K562 (cell line): ENCODE results near the gene MYL12B. TPM values are rescaled to one million over a fixed set of nuclear protein-coding genes. Genes with fewer than 3 reads are reported as not detected.

Experiments
- BCL6 ChIP-seq: fragments of 250-450 bp; sonication (Bioruptor Pico); IDR thresholded peaks from 2 replicates; pipeline ENCODE4 v1.4.0; 2020
- CHD1 ChIP-seq: fragments of 200-600 bp; sonication (generic); IDR thresholded peaks from one replicate; pipeline ENCODE4 v1.6.1; 2012; ENCODE audit warnings: mild to moderate bottlenecking, moderate library complexity, low read length, inconsistent platforms
- E2F8 ChIP-seq: fragments of 450-650 bp; IDR thresholded peaks from 2 replicates; pipeline ENCODE4 v1.7.1; 2018; ENCODE audit warnings: mild to moderate bottlenecking, low read depth; ENCODE audit not compliant: partially characterized antibody
- GTF2A2 ChIP-seq: IDR thresholded peaks from 2 replicates; pipeline ENCODE4 v1.6.1; 2016; ENCODE audit warnings: mild to moderate bottlenecking, missing genetic modification characterization, missing compliant biosample characterization
- MYNN ChIP-seq, 2 experiments: sonication (generic); formaldehyde crosslinking in 1 of 2; IDR thresholded peaks; 2 replicates each; pipeline versions ENCODE4 v1.5.0 to v1.6.1; 2016 to 2020; ENCODE audit warnings: antibody characterized with exemption in 1 of 2, missing genetic modification reagents in 1 of 2
- NR2C1 ChIP-seq, 2 experiments: fragments of 450-650 bp; IDR thresholded peaks; 2 replicates each; pipeline ENCODE4 v1.6.1; 2017; ENCODE audit warnings: mild to moderate bottlenecking in 2 of 2, antibody characterized with exemption in 1 of 2, inconsistent platforms in 1 of 2, missing compliant biosample characterization in 1 of 2, missing genetic modification characterization in 1 of 2
- PHF8 ChIP-seq: fragments of 200-600 bp; sonication (generic); IDR thresholded peaks from 2 replicates; pipeline ENCODE4 v1.6.1; 2012; ENCODE audit warnings: mixed run types, mild to moderate bottlenecking, inconsistent platforms, low read length, moderate library complexity, borderline replicate concordance
- POLR2AphosphoS5 ChIP-seq: IDR thresholded peaks from 2 replicates; pipeline ENCODE4 v1.6.1; 2011; ENCODE audit warnings: mild to moderate bottlenecking, low read depth, low read length, moderate library complexity; ENCODE audit not compliant: control insufficient read depth, insufficient read depth
- RBM25 ChIP-seq: fragments of 200-400 bp; formaldehyde crosslinking; IDR thresholded peaks from 2 replicates; pipeline ENCODE4 v1.6.1; 2018; ENCODE audit warnings: low read length, low read depth, moderate library complexity; ENCODE audit not compliant: severe bottlenecking
- SMAD4 ChIP-seq: fragments of 250-450 bp; sonication (Bioruptor Pico); conservative IDR thresholded peaks from 2 replicates; pipeline ENCODE4 v1.8.0; 2021; ENCODE audit warnings: inconsistent platforms, mild to moderate bottlenecking, moderate library complexity
- SMARCA5 ChIP-seq: fragments of 450-650 bp; IDR thresholded peaks from 2 replicates; pipeline ENCODE4 v1.6.1; 2016
- TRIM25 ChIP-seq: fragments of 450-650 bp; IDR thresholded peaks from 2 replicates; pipeline ENCODE4 v1.7.0; 2016; ENCODE audit warnings: borderline replicate concordance
- ZC3H4 ChIP-seq: sonication (generic); formaldehyde crosslinking; IDR thresholded peaks from 2 replicates; pipeline ENCODE4 v1.9.0; 2021; ENCODE audit warnings: missing genetic modification reagents, borderline replicate concordance
- ZNF23 ChIP-seq: fragments of 250-450 bp; sonication (Bioruptor Pico); IDR thresholded peaks from 2 replicates; pipeline ENCODE4 v1.4.0; 2020; ENCODE audit warnings: mild to moderate bottlenecking
- polyA plus RNA-seq, 8 experiments: library from polyadenylated mRNA; depleted of rRNA in 4 of 8; stranded (reverse) in 5 of 8; unstranded in 3 of 8; fragments of >200 nt; fragmentation: Nextera tagmentation in 2 of 8; fragmentation: Illumina TruSeq in 1 of 8; extraction: Ambion mirVana in 2 of 8; extraction: Trizol in 1 of 8; gene quantifications; 2 replicates each; pipeline versions ENCODE4 v1.2.1 to v1.2.3, GENCODE V29; 2011 to 2014; ENCODE audit warnings: inconsistent platforms in 1 of 8, missing spikeins in 1 of 8
- total RNA-seq, 7 experiments: library from RNA; depleted of rRNA in 6 of 7; stranded (reverse); fragments of >200 nt in 6 of 7; fragmentation: Illumina TruSeq in 2 of 7; extraction: Trizol in 2 of 7; gene quantifications; 2 replicates each; pipeline versions ENCODE4 v1.2.1 to v1.2.3, GENCODE V29; 2011 to 2021; ENCODE audit warnings: low replicate concordance in 1 of 7
- TF ChIP-seq, protein P1 (sequence below): fragments of 450-650 bp; IDR thresholded peaks from 2 replicates; pipeline ENCODE4 v1.6.1; 2016; ENCODE audit warnings: low read depth, mild to moderate bottlenecking, moderate library complexity
- TF ChIP-seq, protein P2 (sequence below): fragments of 200-800 bp; sonication (Bioruptor generic); IDR thresholded peaks from 2 replicates; pipeline ENCODE4 v1.6.1; 2016; ENCODE audit warnings: missing genetic modification characterization, missing compliant biosample characterization

Gene MYL12B
- total and polyA plus RNA-seq, 9 of the 15 experiments (the other 6 are each of a cell fraction or from before 2014, with no cell fraction given): 220 to 995 (median 463) TPM

DNA sequence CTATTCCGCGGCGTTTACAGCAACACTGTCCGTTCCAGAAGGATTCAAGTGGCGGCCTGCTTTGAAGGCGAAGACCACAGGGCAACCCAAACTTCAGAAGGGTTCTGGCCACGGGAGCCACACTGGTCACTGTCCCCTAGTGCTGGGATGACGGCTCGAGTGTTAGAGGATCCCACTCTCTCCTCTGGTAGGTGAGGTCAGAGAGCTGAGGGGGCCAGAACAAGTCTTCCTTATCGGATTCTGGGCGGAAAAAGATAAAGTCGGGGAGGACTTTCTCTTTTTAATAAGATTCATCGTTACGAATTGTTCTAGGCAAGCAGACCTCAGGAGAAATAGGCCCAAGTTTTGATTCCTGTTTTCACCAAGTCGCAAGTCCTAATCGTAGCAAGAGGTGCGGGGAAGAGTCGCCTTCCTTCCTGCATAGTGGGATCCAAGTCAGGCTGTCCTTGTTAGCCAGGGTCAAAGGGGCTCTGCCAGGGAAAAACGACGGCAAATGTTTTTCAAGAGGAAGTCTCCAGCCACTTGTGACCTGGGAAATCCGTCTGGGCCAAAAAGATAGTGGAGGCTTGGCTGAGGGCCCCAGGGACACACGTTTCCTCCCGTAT is 15.2 kb upstream of the MYL12B start (continued):
- 0 out of 2 replicates have a peak, but pooled peaks have one; percentile 19 for TF ChIP-seq TRIM25
- TF ChIP-seq CHD1: peak; percentile 96
- TF ChIP-seq ZNF23 (CRISPR knock-in tag): 0 out of 2 replicates have a peak, but pooled peaks have one; percentile 14
- 0 out of 2 replicates have a peak, but pooled peaks have one; percentile 16 for TF ChIP-seq BCL6 (CRISPR knock-in tag)
- no peak for TF ChIP-seq ZC3H4 (CRISPR knock-in tag)
- TF ChIP-seq MYNN (IDR thresholded peaks at IDR 0.05): no peak
- TF ChIP-seq MYNN (CRISPR knock-in tag; IDR thresholded peaks at IDR 0.05): no peak
- TF ChIP-seq, protein P1, sequence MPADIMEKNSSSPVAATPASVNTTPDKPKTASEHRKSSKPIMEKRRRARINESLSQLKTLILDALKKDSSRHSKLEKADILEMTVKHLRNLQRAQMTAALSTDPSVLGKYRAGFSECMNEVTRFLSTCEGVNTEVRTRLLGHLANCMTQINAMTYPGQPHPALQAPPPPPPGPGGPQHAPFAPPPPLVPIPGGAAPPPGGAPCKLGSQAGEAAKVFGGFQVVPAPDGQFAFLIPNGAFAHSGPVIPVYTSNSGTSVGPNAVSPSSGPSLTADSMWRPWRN: 0 out of 2 replicates have a peak, but pooled peaks have one; percentile 45
- TF ChIP-seq E2F8: peak; percentile 20
- no peak for TF ChIP-seq RBM25
- TF ChIP-seq NR2C1 (IDR thresholded peaks at IDR 0.05): no peak
- TF ChIP-seq NR2C1 (tag; IDR thresholded peaks at IDR 0.05): peak; percentile 81; the same call in 1 of the 2 replicates
- peak; percentile 51; the same call in 1 of the 2 replicates for TF ChIP-seq SMARCA5
- TF ChIP-seq PHF8: peak; percentile 56
- peak; percentile 70 for TF ChIP-seq POLR2AphosphoS5
- no peak; the same call in 1 of the 2 replicates for TF ChIP-seq GTF2A2
- TF ChIP-seq, protein P2, sequence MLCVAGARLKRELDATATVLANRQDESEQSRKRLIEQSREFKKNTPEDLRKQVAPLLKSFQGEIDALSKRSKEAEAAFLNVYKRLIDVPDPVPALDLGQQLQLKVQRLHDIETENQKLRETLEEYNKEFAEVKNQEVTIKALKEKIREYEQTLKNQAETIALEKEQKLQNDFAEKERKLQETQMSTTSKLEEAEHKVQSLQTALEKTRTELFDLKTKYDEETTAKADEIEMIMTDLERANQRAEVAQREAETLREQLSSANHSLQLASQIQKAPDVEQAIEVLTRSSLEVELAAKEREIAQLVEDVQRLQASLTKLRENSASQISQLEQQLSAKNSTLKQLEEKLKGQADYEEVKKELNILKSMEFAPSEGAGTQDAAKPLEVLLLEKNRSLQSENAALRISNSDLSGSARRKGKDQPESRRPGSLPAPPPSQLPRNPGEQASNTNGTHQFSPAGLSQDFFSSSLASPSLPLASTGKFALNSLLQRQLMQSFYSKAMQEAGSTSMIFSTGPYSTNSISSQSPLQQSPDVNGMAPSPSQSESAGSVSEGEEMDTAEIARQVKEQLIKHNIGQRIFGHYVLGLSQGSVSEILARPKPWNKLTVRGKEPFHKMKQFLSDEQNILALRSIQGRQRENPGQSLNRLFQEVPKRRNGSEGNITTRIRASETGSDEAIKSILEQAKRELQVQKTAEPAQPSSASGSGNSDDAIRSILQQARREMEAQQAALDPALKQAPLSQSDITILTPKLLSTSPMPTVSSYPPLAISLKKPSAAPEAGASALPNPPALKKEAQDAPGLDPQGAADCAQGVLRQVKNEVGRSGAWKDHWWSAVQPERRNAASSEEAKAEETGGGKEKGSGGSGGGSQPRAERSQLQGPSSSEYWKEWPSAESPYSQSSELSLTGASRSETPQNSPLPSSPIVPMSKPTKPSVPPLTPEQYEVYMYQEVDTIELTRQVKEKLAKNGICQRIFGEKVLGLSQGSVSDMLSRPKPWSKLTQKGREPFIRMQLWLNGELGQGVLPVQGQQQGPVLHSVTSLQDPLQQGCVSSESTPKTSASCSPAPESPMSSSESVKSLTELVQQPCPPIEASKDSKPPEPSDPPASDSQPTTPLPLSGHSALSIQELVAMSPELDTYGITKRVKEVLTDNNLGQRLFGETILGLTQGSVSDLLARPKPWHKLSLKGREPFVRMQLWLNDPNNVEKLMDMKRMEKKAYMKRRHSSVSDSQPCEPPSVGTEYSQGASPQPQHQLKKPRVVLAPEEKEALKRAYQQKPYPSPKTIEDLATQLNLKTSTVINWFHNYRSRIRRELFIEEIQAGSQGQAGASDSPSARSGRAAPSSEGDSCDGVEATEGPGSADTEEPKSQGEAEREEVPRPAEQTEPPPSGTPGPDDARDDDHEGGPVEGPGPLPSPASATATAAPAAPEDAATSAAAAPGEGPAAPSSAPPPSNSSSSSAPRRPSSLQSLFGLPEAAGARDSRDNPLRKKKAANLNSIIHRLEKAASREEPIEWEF (CRISPR knock-in tag): 0 out of 2 replicates have a peak, but pooled peaks have one; percentile 22
- TF ChIP-seq SMAD4 (CRISPR knock-in tag): peak; percentile 72
